Measurements from ENCODE around the gene SYF2.
A peak's percentile ranks its signal among the peaks of the same experiment; 100 is the strongest.
"Not testable (repeated sequence)": the region's sequence is repeated elsewhere in the genome, so short reads cannot be mapped to it uniquely, and the experiment has no call there.

The SYF2 gene

GRCh38 chr1:25192154-25192553 is 40.1 kb downstream of the SYF2 start:
- TF ChIP-seq CTCF (IDR thresholded peaks at IDR 0.05): no peak
- no peak for DNase-seq (ENCODE audit: low spot score)

GRCh38 chr1:25190260-25190659 is 42.0 kb downstream of the SYF2 start:
- Histone ChIP-seq H3K4me3 (no peak overlapping the region), H3K27ac (no peak overlapping the region)
- TF ChIP-seq CTCF (IDR thresholded peaks at IDR 0.05): no peak
- no peak for DNase-seq (ENCODE audit: low spot score)

More at GRCh38 chr1:25192154-25192553, 40.1 kb downstream of the SYF2 start:
- no peak overlapping the region for H3K27ac ChIP-seq
- no peak overlapping the region for H3K4me3 ChIP-seq

GRCh38 chr1:25187904-25188303 is 44.4 kb downstream of the SYF2 start:
- not testable (repeated sequence) for H3K27ac ChIP-seq; H3K4me3 ChIP-seq; DNase-seq (ENCODE audit: low spot score)

GRCh38 chr1:25187077-25187476 is 45.2 kb downstream of the SYF2 start:
- no peak for TF ChIP-seq CTCF (IDR thresholded peaks at IDR 0.05)
- no peak overlapping the region for H3K4me3 ChIP-seq
- DNase-seq (ENCODE audit: low spot score): no peak

GRCh38 chr1:25186161-25187007 is 45.9 kb downstream of the SYF2 start:
- Histone ChIP-seq H3K27ac (no peak overlapping the region), H3K4me3 (no peak overlapping the region)
- DNase-seq (ENCODE audit: low spot score): no peak
- TF ChIP-seq CTCF (IDR thresholded peaks at IDR 0.05): no peak

More at GRCh38 chr1:25187077-25187476, 45.2 kb downstream of the SYF2 start:
- no peak overlapping the region for H3K27ac ChIP-seq

- H3K27ac ChIP-seq: no peak overlapping the region
- TF ChIP-seq CTCF (IDR thresholded peaks at IDR 0.05): no peak
- peak; percentile 26 for DNase-seq (ENCODE audit: low spot score)
- no peak overlapping the region for H3K4me3 ChIP-seq
These were observed 46.7 kb downstream of the SYF2 start for GRCh38 chr1:25185409-25186160.

- no peak for TF ChIP-seq CTCF (IDR thresholded peaks at IDR 0.05)
- no peak overlapping the region for H3K27ac ChIP-seq
- peak; percentile 26 for DNase-seq (ENCODE audit: low spot score)
- no peak overlapping the region for H3K4me3 ChIP-seq
These were observed 48.1 kb downstream of the SYF2 start for GRCh38 chr1:25184001-25184762.
